HG03066 (cell line): ENCODE results near the gene ATP13A2.

Experiments used
- ATAC-seq: cut with Tn5 transposase; IDR thresholded peaks from one replicate; pipeline ENCODE4 v1.9.1; 2021; ENCODE audit warnings: low read depth; ENCODE audit not compliant: unreplicated experiment

Gene ATP13A2

GRCh38 chr1:16981269-16981849 is 30.4 kb downstream of the ATP13A2 start:
- ATAC-seq = no peak

- no peak for ATAC-seq
Observed at GRCh38 chr1:16980473-16981268, 31.1 kb downstream of the ATP13A2 start, which contains the start of gene MFAP2. MFAP2 (minus strand) TSS chr1:16980620; CDS start chr1:16978273, 2,347 bp downstream.

- ATAC-seq = no peak
Observed at GRCh38 chr1:16979475-16980327, 32.0 kb downstream of the ATP13A2 start.

GRCh38 chr1:16978567-16979474 is 32.9 kb downstream of the ATP13A2 start:
- ATAC-seq = no peak

GRCh38 chr1:16978139-16978538 is 33.6 kb downstream of the ATP13A2 start:
- no peak for ATAC-seq

- no peak for ATAC-seq
Observed at GRCh38 chr1:16977377-16977776, 34.4 kb downstream of the ATP13A2 start.

GRCh38 chr1:16976966-16977365 is 34.8 kb downstream of the ATP13A2 start:
- no peak for ATAC-seq

GRCh38 chr1:16975838-16976237 is 35.9 kb downstream of the ATP13A2 start:
- ATAC-seq = no peak

- no peak for ATAC-seq
Observed at GRCh38 chr1:16975211-16975610, 36.5 kb downstream of the ATP13A2 start.

- no peak for ATAC-seq
Observed at GRCh38 chr1:16973215-16973614, 38.5 kb downstream of the ATP13A2 start.

- no peak for ATAC-seq
Observed at GRCh38 chr1:16972189-16972895, 39.4 kb downstream of the ATP13A2 start.

GRCh38 chr1:16971341-16972188 is 40.2 kb downstream of the ATP13A2 start:
- ATAC-seq = no peak

GRCh38 chr1:16970132-16970910 is 41.4 kb downstream of the ATP13A2 start:
- ATAC-seq = no peak

GRCh38 chr1:16969651-16970050 is 42.1 kb downstream of the ATP13A2 start:
- no peak for ATAC-seq

- ATAC-seq = no peak
Observed at GRCh38 chr1:16969057-16969611, 42.6 kb downstream of the ATP13A2 start.

- no peak for ATAC-seq
Observed at GRCh38 chr1:16968372-16968771, 43.4 kb downstream of the ATP13A2 start.

GRCh38 chr1:16967962-16968361 is 43.8 kb downstream of the ATP13A2 start:
- no peak for ATAC-seq
